Left ventricle myocardium inferior (tissue), 1 donor: ENCODE results near the gene MLH1. TPM values are rescaled to one million over a fixed set of nuclear protein-coding genes. Genes with fewer than 3 reads are reported as not detected.

ENCODE experiments used
- DNase-seq: peaks from one replicate; pipeline ENCODE4 v3.0.0-alpha.2; 2020
- H3K27ac ChIP-seq: fragments of 200-600 bp; replicated peaks from 2 replicates; pipeline ENCODE4 v1.8.0; 2021
- H3K27me3 ChIP-seq: fragments of 200-600 bp; 2 replicates; pipeline ENCODE4 v1.8.0; 2021; ENCODE audit warnings: low read depth
- H3K36me3 ChIP-seq: fragments of 200-600 bp; 2 replicates; pipeline ENCODE4 v1.8.0; 2021
- H3K4me1 ChIP-seq: fragments of 200-600 bp; 2 replicates; pipeline ENCODE4 v1.8.0; 2021
- H3K4me3 ChIP-seq: fragments of 200-600 bp; 2 replicates; pipeline ENCODE4 v1.8.0; 2021; ENCODE audit warnings: mild to moderate bottlenecking, moderate library complexity
- H3K9me3 ChIP-seq: fragments of 200-600 bp; replicated peaks from 2 replicates; pipeline ENCODE4 v1.8.0; 2021
- intact Hi-C: fragments of 100-400 bp; cut with micrococcal nuclease; formaldehyde crosslinking; loops from one replicate; pipeline ENCODE4 v1.11.0; 2022
- total RNA-seq: library from RNA; stranded (reverse); fragmentation: NEBNext Ultra II Directional; extraction: Animal tissue kit (Norgen Biotek cat#: 25700); gene quantifications from one replicate; pipeline ENCODE4 v1.2.1, GENCODE V29; 2021
- TF ChIP-seq, protein P1 (sequence below): fragments of 200-600 bp; IDR thresholded peaks from 2 replicates; pipeline ENCODE4 v1.8.0; 2021; ENCODE audit warnings: antibody characterized with exemption, mild to moderate bottlenecking, borderline replicate concordance
- donor health status: DM: no; HTN: yes; CAD: no; lungs with severe emphysema.

Gene MLH1
- total RNA-seq, 1 donor from 2014 or later: 55.6 TPM

DNA sequence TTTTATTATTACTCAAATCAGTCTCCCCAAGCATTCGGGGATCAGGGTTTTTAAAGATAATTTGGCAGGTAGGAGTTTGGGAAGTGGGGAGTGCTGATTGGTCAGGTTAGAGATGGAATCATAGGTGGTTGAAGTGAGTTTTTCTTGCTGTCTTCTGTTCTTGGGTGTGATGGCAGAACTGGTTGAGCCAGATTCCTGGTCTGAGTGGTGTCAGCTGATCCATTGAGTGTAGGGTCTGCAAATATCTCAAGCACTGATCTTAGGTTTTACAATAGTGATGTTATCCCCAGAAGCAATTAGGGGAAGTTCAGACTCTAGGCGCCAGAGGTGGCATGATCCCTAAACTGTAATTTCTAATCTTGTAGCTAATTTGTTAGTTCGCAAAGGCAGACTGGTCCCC is 27.9 kb upstream of the MLH1 start:
- no peaks in the 10 kb centered on the region for H3K27me3 ChIP-seq
- intact Hi-C loops: no loop called here
- H3K36me3 ChIP-seq: no peaks in the 10 kb centered on the region
- no peaks in the 10 kb centered on the region for H3K9me3 ChIP-seq
- H3K27ac ChIP-seq: no peak overlapping the region
- H3K4me1 ChIP-seq: peaks cover 13% of the 10 kb centered on the region
- TF ChIP-seq, protein P1, sequence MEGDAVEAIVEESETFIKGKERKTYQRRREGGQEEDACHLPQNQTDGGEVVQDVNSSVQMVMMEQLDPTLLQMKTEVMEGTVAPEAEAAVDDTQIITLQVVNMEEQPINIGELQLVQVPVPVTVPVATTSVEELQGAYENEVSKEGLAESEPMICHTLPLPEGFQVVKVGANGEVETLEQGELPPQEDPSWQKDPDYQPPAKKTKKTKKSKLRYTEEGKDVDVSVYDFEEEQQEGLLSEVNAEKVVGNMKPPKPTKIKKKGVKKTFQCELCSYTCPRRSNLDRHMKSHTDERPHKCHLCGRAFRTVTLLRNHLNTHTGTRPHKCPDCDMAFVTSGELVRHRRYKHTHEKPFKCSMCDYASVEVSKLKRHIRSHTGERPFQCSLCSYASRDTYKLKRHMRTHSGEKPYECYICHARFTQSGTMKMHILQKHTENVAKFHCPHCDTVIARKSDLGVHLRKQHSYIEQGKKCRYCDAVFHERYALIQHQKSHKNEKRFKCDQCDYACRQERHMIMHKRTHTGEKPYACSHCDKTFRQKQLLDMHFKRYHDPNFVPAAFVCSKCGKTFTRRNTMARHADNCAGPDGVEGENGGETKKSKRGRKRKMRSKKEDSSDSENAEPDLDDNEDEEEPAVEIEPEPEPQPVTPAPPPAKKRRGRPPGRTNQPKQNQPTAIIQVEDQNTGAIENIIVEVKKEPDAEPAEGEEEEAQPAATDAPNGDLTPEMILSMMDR: no peak
- no peak for DNase-seq
- no peak overlapping the region for H3K4me3 ChIP-seq

- no peaks in the 10 kb centered on the region for H3K9me3 ChIP-seq
- no peak overlapping the region for H3K27ac ChIP-seq
- H3K4me1 ChIP-seq: peaks cover 15% of the 10 kb centered on the region
- no peak overlapping the region for H3K4me3 ChIP-seq
- no peak for DNase-seq
- H3K36me3 ChIP-seq: no peaks in the 10 kb centered on the region
- H3K27me3 ChIP-seq: no peaks in the 10 kb centered on the region
- TF ChIP-seq, protein P1: no peak
- intact Hi-C loops: no loop called here
Observed at GRCh38 chr3:36969085-36969484, 24.2 kb upstream of the MLH1 start.

DNA sequence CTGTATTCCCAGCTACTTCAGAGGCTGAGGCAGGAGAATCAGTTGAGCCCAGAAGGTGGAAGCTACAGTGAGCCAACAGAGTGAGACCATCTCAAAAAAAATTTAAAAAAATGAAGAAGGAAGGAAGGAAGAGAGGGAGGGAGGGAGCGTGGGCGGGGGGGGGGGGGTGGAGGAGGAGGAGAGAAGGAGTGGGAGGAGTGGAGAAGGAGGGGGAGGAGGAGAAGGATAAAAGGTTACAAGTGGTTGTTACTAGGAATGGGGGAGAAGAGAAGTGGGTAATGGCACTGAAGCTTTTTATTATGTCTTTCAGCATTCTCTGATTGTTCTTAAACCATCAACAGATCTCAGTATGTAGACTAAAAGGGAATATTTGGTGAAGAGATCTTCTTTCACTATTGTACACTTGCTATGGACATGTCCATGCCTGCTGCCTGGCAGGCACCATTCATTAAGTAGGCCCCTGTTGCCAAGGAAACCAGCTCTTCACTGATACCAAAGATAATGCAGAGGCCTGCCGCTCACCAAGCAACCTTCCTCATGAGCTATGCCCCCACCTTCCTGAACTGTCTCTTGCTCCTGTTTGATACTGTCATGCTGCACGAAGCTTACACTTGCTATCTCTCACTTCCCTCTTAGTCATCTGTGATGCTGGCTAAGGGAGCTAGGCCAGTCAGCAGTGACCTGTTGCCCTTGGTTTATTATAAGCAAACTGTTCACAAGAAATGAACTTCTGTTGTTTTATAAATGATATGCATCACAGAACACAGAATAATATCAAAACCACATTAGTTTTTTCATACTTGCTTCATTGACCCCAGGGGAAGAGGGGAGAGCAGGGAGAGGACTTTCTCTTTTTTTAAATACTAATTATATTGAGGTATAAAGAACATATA is 23.5 kb upstream of the MLH1 start:
- intact Hi-C loops: no loop called here
- no peaks in the 10 kb centered on the region for H3K36me3 ChIP-seq
- no peak overlapping the region for H3K4me3 ChIP-seq
- no peaks in the 10 kb centered on the region for H3K27me3 ChIP-seq
- TF ChIP-seq, protein P1: no peak
- peaks cover 15% of the 10 kb centered on the region for H3K4me1 ChIP-seq
- no peaks in the 10 kb centered on the region for H3K9me3 ChIP-seq
- peak overlapping the region; percentile 73 for H3K27ac ChIP-seq
- DNase-seq: no peak

DNA sequence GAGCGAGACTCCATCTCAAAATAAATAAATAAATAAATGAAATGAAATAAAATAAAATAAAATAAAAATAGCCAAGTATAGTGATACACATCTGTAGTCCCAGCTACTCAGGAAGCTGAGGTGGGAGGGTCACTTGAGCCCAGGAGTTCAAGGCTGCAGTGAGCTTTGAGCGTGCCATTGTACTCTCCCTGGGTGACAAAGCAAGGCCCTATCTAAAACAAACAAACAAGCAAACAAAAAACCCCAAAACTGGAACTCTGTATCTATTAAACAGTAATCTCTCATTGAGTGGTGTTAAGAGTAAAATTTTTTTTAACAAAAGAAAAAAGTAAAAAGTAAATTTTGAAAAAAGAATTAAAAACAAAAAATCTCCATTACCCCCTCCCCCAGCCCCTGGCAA is 21.2 kb upstream of the MLH1 start:
- H3K4me3 ChIP-seq: no peak overlapping the region
- peaks cover 15% of the 10 kb centered on the region for H3K4me1 ChIP-seq
- H3K9me3 ChIP-seq: no peaks in the 10 kb centered on the region
- DNase-seq: no peak
- intact Hi-C loops: no loop called here
- H3K27ac ChIP-seq: no peak overlapping the region
- peaks cover 4% of the 10 kb centered on the region for H3K36me3 ChIP-seq
- TF ChIP-seq, protein P1: no peak
- no peaks in the 10 kb centered on the region for H3K27me3 ChIP-seq

- intact Hi-C loops: no loop called here
- TF ChIP-seq, protein P1: no peak
- Histone ChIP-seq H3K9me3 (no peaks in the 10 kb centered on the region), H3K4me3 (no peak overlapping the region), H3K4me1 (peaks cover 15% of the 10 kb centered on the region), H3K27me3 (no peaks in the 10 kb centered on the region), H3K36me3 (peaks cover 4% of the 10 kb centered on the region), H3K27ac (no peak overlapping the region)
- DNase-seq: no peak
Observed at GRCh38 chr3:36973139-36973538, 20.2 kb upstream of the MLH1 start.
